SK-N-SH treated with all-trans-retinoic acid at 6 μM for 48 hours (cell line): ENCODE data around the gene SLC12A4.

Source experiments
- ATAC-seq: fragments of 200-7000 bp; cut with Tn5 transposase; 3 replicates; pipeline ENCODE4 v1.9.1; 2020; ENCODE audit warnings: mild to moderate bottlenecking, moderate library complexity
- ARNTL ChIP-seq: fragments of 450-650 bp; formaldehyde crosslinking; IDR thresholded peaks from 2 replicates; pipeline ENCODE4 v1.5.0; 2020; ENCODE audit warnings: low read depth, mild to moderate bottlenecking, moderate library complexity, borderline replicate concordance
- BACH2 ChIP-seq: fragments of 250-450 bp; sonication (Bioruptor Pico); IDR thresholded peaks from 2 replicates; pipeline ENCODE4 v1.9.0; 2021; ENCODE audit warnings: mild to moderate bottlenecking, borderline replicate concordance
- CREB5 ChIP-seq: fragments of 250-450 bp; sonication (Bioruptor Pico); IDR thresholded peaks from 2 replicates; pipeline ENCODE4 v1.5.1; 2020; ENCODE audit warnings: low read depth, mild to moderate bottlenecking, moderate library complexity
- CSDC2 ChIP-seq: fragments of 250-450 bp; sonication (Bioruptor Pico); IDR thresholded peaks from 2 replicates; pipeline ENCODE4 v1.5.0; 2020; ENCODE audit warnings: mild to moderate bottlenecking, moderate library complexity
- CSRNP3 ChIP-seq: fragments of 250-450 bp; sonication (Bioruptor Pico); IDR thresholded peaks from 2 replicates; pipeline ENCODE4 v1.5.1; 2021; ENCODE audit warnings: mild to moderate bottlenecking, moderate library complexity
- ESRRG ChIP-seq: fragments of 250-450 bp; sonication (Bioruptor Pico); IDR thresholded peaks from 2 replicates; pipeline ENCODE4 v1.6.1; 2021; ENCODE audit warnings: mild to moderate bottlenecking
- GLIS3 ChIP-seq: fragments of 250-450 bp; sonication (Bioruptor Pico); IDR thresholded peaks from 2 replicates; pipeline ENCODE4 v1.5.0; 2020; ENCODE audit warnings: mild to moderate bottlenecking, moderate library complexity
- ISL1 ChIP-seq: fragments of 250-450 bp; sonication (Bioruptor Pico); IDR thresholded peaks from 2 replicates; pipeline ENCODE4 v2.1.2; 2022; ENCODE audit warnings: mild to moderate bottlenecking, moderate library complexity
- OSR1 ChIP-seq: fragments of 250-450 bp; sonication (Bioruptor Pico); IDR thresholded peaks from 2 replicates; pipeline ENCODE4 v1.8.0; 2022; ENCODE audit warnings: moderate library complexity, mild to moderate bottlenecking, inconsistent platforms
- POU6F1 ChIP-seq: fragments of 250-450 bp; sonication (Bioruptor Pico); IDR thresholded peaks from 2 replicates; pipeline ENCODE4 v1.8.0; 2021; ENCODE audit warnings: low read depth, mild to moderate bottlenecking, moderate library complexity, borderline replicate concordance
- RARB ChIP-seq: fragments of 250-450 bp; sonication (Bioruptor Pico); IDR thresholded peaks from 2 replicates; pipeline ENCODE4 v1.8.0; 2021; ENCODE audit warnings: mild to moderate bottlenecking, moderate library complexity
- SNAI2 ChIP-seq: fragments of 250-450 bp; sonication (Bioruptor Pico); IDR thresholded peaks from 2 replicates; pipeline ENCODE4 v1.5.0; 2020; ENCODE audit warnings: mild to moderate bottlenecking, moderate library complexity
- TCF4 ChIP-seq: fragments of 250-450 bp; sonication (Bioruptor Pico); IDR thresholded peaks from 2 replicates; pipeline ENCODE4 v1.8.0; 2021; ENCODE audit warnings: mild to moderate bottlenecking, moderate library complexity, borderline replicate concordance
- TOX ChIP-seq: fragments of 250-450 bp; sonication (Bioruptor Pico); IDR thresholded peaks from 2 replicates; pipeline ENCODE4 v1.8.0; 2021; ENCODE audit warnings: mild to moderate bottlenecking, moderate library complexity, borderline replicate concordance
- TSHZ2 ChIP-seq: fragments of 250-450 bp; sonication (Bioruptor Pico); IDR thresholded peaks from 2 replicates; pipeline ENCODE4 v1.5.0; 2020; ENCODE audit warnings: mild to moderate bottlenecking, moderate library complexity
- ZC3H10 ChIP-seq: fragments of 250-450 bp; sonication (Bioruptor Pico); IDR thresholded peaks from 2 replicates; pipeline ENCODE4 v1.5.1; 2021; ENCODE audit warnings: mild to moderate bottlenecking, moderate library complexity
- ZFP3 ChIP-seq: fragments of 250-450 bp; sonication (Bioruptor Pico); IDR thresholded peaks from 2 replicates; pipeline ENCODE4 v1.5.0; 2020; ENCODE audit warnings: mild to moderate bottlenecking, moderate library complexity
- ZFP30 ChIP-seq: fragments of 450-650 bp; formaldehyde crosslinking; IDR thresholded peaks from 2 replicates; pipeline ENCODE4 v1.5.0; 2022; ENCODE audit warnings: mild to moderate bottlenecking, moderate library complexity
- ZNF565 ChIP-seq: fragments of 450-650 bp; formaldehyde crosslinking; conservative IDR thresholded peaks from 2 replicates; pipeline ENCODE4 v1.5.0; 2020; ENCODE audit warnings: low read depth, mild to moderate bottlenecking, moderate library complexity
- ZNF70 ChIP-seq: fragments of 450-650 bp; formaldehyde crosslinking; IDR thresholded peaks from 2 replicates; pipeline ENCODE4 v1.5.0; 2020; ENCODE audit warnings: mild to moderate bottlenecking, moderate library complexity
- ZNF8 ChIP-seq: fragments of 450-650 bp; formaldehyde crosslinking; IDR thresholded peaks from 2 replicates; pipeline ENCODE4 v1.5.0; 2020; ENCODE audit warnings: mild to moderate bottlenecking, moderate library complexity

Gene SLC12A4

GRCh38 chr16:67919622-67920221, 48.7 kb downstream of the SLC12A4 start:
- ATAC-seq = no peak
- no peak for TF ChIP-seq POU6F1 (CRISPR knock-in tag)
- TF ChIP-seq ZNF565 (CRISPR knock-in tag) = no peak
- TF ChIP-seq ZFP30 (CRISPR knock-in tag) = no peak
- no peak for TF ChIP-seq ISL1 (CRISPR knock-in tag)
- no peak for TF ChIP-seq OSR1 (CRISPR knock-in tag)
- no peak for TF ChIP-seq ZNF70 (CRISPR knock-in tag)
- TF ChIP-seq CSDC2 (CRISPR knock-in tag) = no peak
- TF ChIP-seq TCF4 (CRISPR knock-in tag) = no peak
- TF ChIP-seq, all 23 proteins: peak for 0

GRCh38 chr16:67917852-67918236, 50.6 kb downstream of the SLC12A4 start:
- no peak for TF ChIP-seq CREB5 (CRISPR knock-in tag)
- ATAC-seq = peak; percentile 87

GRCh38 chr16:67917140-67917851, 51.1 kb downstream of the SLC12A4 start:
- TF ChIP-seq OSR1 (CRISPR knock-in tag) (no peak), ARNTL (CRISPR knock-in tag) (no peak), ZFP30 (CRISPR knock-in tag) (no peak), TOX (no peak), CSDC2 (CRISPR knock-in tag) (no peak), ZFP3 (CRISPR knock-in tag) (no peak), RARB (no peak), ZC3H10 (CRISPR knock-in tag) (no peak), ESRRG (no peak), CSRNP3 (CRISPR knock-in tag) (no peak), POU6F1 (CRISPR knock-in tag) (no peak), BACH2 (CRISPR knock-in tag) (no peak), SNAI2 (CRISPR knock-in tag) (no peak), ZNF8 (CRISPR knock-in tag) (no peak)
- ATAC-seq = peak; percentile 84

- peak; percentile 7 for ATAC-seq
- TF ChIP-seq TCF4 (CRISPR knock-in tag) (no peak), ZC3H10 (CRISPR knock-in tag) (no peak), GLIS3 (CRISPR knock-in tag) (no peak), ZNF70 (CRISPR knock-in tag) (no peak), TOX (no peak), ZFP30 (CRISPR knock-in tag) (no peak), TSHZ2 (no peak), BACH2 (CRISPR knock-in tag) (no peak), CREB5 (CRISPR knock-in tag) (no peak), POU6F1 (CRISPR knock-in tag) (no peak), RARB (no peak), ARNTL (CRISPR knock-in tag) (no peak)
Observed at GRCh38 chr16:67915831-67916723, 52.4 kb downstream of the SLC12A4 start.
